Measurements from ENCODE around the gene GREM1. TPM values are rescaled to one million over a fixed set of nuclear protein-coding genes. Genes with fewer than 3 reads are reported as not detected.

The GREM1 gene
- total and polyA plus RNA-seq, 2 experiments from 2014 or later: 0.09 TPM; not detected in 1

- no peaks in the 10 kb centered on the region for H3K27me3 ChIP-seq
- TF ChIP-seq CTCF (IDR thresholded peaks at IDR 0.05; ENCODE audit: low read depth, low read length): no peak
- H3K9me3 ChIP-seq (ENCODE audit: low read depth): no peaks in the 10 kb centered on the region
- no peak for DNase-seq (ENCODE audit: low read depth in 1 of 2, low spot score in 1 of 2)
- no peaks in the 10 kb centered on the region for H3K36me3 ChIP-seq
- no peak overlapping the region for H3K4me3 ChIP-seq
- H3K27ac ChIP-seq: no peak overlapping the region
- no peaks in the 10 kb centered on the region for H3K4me1 ChIP-seq (ENCODE audit: low read depth)
Measured at GRCh38 chr15:32778391-32779176, 60.8 kb downstream of the GREM1 start.

- Histone ChIP-seq H3K36me3 (no peaks in the 10 kb centered on the region), H3K4me3 (no peak overlapping the region), H3K27me3 (no peaks in the 10 kb centered on the region), H3K9me3 (ENCODE audit: low read depth) (no peaks in the 10 kb centered on the region), H3K27ac (no peak overlapping the region), H3K4me1 (ENCODE audit: low read depth) (no peaks in the 10 kb centered on the region)
- TF ChIP-seq CTCF (IDR thresholded peaks at IDR 0.05; ENCODE audit: low read depth, low read length): no peak
- DNase-seq (ENCODE audit: low read depth in 1 of 2, low spot score in 1 of 2): no peak
Measured at GRCh38 chr15:32781781-32782180, 64.0 kb downstream of the GREM1 start.

GRCh38 chr15:32784581-32784980 lies 66.8 kb downstream of the GREM1 start:
- Histone ChIP-seq H3K4me3 (no peak overlapping the region), H3K9me3 (ENCODE audit: low read depth) (no peaks in the 10 kb centered on the region), H3K27me3 (no peaks in the 10 kb centered on the region), H3K4me1 (ENCODE audit: low read depth) (no peaks in the 10 kb centered on the region), H3K36me3 (no peaks in the 10 kb centered on the region), H3K27ac (no peak overlapping the region)
- DNase-seq (ENCODE audit: low read depth in 1 of 2, low spot score in 1 of 2): no peak
- no peak for TF ChIP-seq CTCF (IDR thresholded peaks at IDR 0.05; ENCODE audit: low read depth, low read length)

- H3K27ac ChIP-seq: no peak overlapping the region
- TF ChIP-seq CTCF (IDR thresholded peaks at IDR 0.05; ENCODE audit: low read depth, low read length): no peak
Measured at GRCh38 chr15:32786906-32787305, 69.1 kb downstream of the GREM1 start.

GRCh38 chr15:32787949-32788348 lies 70.1 kb downstream of the GREM1 start:
- DNase-seq (ENCODE audit: low read depth in 1 of 2, low spot score in 1 of 2): no peak
- Histone ChIP-seq H3K4me3 (no peak overlapping the region), H3K9me3 (ENCODE audit: low read depth) (no peaks in the 10 kb centered on the region), H3K36me3 (no peaks in the 10 kb centered on the region), H3K27me3 (no peaks in the 10 kb centered on the region), H3K27ac (no peak overlapping the region), H3K4me1 (ENCODE audit: low read depth) (no peaks in the 10 kb centered on the region)
- no peak for TF ChIP-seq CTCF (IDR thresholded peaks at IDR 0.05; ENCODE audit: low read depth, low read length)

More at GRCh38 chr15:32786906-32787305, 69.1 kb downstream of the GREM1 start:
- Histone ChIP-seq H3K27me3 (no peaks in the 10 kb centered on the region), H3K4me1 (ENCODE audit: low read depth) (no peaks in the 10 kb centered on the region), H3K4me3 (no peak overlapping the region), H3K9me3 (ENCODE audit: low read depth) (no peaks in the 10 kb centered on the region), H3K36me3 (no peaks in the 10 kb centered on the region)
- DNase-seq (ENCODE audit: low read depth in 1 of 2, low spot score in 1 of 2): no peak
